GM18502 (cell line): Measurements from ENCODE around the gene CACTIN.
"Not testable (repeated sequence)": the region's sequence is repeated elsewhere in the genome, so short reads cannot be mapped to it uniquely, and the experiment has no call there.

Experiments
- ATAC-seq: cut with Tn5 transposase; IDR thresholded peaks from one replicate; pipeline ENCODE4 v1.9.1; 2021; ENCODE audit warnings: mild to moderate bottlenecking; ENCODE audit not compliant: unreplicated experiment, poor library complexity

Gene CACTIN

DNA sequence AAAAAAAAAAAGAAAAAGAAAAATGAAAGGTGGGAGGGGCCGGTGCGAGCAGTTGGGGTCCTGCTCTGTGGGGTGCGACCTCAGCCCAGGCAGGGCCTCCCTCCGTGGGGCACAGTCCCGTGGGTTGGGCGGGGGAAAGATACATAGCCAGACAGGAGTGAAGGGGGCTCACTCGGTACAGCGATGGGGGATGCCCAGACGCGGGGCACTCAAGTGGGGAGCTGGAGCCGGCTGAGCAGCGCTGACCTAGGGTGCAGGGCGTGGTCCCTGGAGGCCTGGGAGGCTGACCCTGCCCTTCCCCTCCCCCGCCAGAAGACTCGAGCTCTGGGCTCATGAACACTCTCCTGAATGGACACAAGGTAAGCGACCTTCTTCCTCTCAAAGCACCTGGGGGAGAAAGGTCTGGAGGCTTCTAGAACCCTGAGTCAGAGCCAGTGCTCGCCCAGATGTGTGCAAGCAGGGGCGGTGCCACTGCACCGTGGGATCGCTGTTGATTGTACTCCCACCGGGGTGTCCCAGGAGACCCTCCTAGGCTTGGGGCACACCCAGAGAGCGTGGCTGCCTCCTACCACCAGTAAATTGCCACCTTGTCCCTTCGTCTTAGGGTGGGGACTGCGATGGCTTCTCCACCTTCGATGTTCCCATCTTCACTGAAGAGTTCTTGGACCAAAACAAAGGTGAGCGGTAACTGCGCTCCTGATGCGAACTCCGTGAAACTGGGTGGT lies 50.5 kb downstream of the CACTIN start:
- ATAC-seq: no peak

- no peak for ATAC-seq
Measured at GRCh38 chr19:3575260-3575741, 51.3 kb downstream of the CACTIN start.

DNA sequence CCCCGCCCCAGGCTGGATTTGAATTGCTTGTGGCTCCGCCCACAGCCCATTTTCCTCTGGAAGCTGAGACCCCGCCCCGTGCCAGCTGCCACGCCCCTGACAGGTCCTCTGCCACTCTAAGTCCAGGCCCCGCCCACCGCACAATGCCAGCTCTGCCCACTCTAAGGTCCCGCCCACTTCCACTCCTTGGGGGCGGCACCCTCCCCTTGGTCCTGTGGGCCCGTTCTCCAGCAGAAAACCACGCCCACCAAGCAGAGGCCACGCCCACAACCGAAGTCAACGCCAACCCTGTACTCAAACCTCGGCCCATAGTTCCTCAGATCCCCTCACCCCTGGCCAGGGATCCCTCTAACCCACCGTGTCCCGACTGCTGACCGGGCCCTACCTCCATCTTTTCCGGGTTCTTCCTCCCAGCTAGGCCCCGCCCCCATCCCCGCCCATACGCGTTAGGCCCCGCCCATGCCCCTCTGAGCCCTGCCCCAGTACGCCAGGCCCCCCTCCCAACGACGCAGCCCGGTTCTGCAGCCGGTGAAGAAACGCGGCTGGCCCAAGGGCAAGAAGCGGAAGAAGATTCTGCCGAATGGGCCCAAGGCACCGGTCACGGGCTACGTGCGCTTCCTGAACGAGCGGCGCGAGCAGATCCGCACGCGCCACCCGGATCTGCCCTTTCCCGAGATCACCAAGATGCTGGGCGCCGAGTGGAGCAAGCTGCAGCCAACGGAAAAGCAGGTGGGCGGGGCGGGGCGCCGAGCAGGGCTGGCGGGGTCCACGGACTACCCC lies 52.5 kb downstream of the CACTIN start:
- ATAC-seq: no peak

- ATAC-seq: peak; percentile 3
Measured at GRCh38 chr19:3573162-3573857, 53.3 kb downstream of the CACTIN start.

DNA sequence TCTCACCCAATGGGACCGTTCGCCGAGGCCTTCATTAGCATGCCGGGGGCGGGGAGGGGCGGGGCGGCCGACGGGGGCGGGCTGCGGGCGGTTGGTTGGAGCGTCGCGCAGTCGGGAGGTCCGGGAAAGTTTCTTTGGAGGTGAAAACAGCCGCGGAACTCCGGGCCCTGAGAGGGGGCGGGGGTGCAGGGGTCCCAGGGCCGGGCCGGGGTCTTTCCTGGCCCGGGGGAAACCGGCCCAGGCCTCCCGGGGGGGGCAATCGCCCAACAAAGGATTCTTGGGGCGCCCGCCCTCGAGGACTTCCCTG lies 53.8 kb downstream of the CACTIN start, which contains the start of gene HMG20B:
HMG20B (plus strand) TSS at position 90 of the 307 bp plus-strand sequence. CDS start 366 bp downstream, outside the sequence.
- ATAC-seq: no peak

DNA sequence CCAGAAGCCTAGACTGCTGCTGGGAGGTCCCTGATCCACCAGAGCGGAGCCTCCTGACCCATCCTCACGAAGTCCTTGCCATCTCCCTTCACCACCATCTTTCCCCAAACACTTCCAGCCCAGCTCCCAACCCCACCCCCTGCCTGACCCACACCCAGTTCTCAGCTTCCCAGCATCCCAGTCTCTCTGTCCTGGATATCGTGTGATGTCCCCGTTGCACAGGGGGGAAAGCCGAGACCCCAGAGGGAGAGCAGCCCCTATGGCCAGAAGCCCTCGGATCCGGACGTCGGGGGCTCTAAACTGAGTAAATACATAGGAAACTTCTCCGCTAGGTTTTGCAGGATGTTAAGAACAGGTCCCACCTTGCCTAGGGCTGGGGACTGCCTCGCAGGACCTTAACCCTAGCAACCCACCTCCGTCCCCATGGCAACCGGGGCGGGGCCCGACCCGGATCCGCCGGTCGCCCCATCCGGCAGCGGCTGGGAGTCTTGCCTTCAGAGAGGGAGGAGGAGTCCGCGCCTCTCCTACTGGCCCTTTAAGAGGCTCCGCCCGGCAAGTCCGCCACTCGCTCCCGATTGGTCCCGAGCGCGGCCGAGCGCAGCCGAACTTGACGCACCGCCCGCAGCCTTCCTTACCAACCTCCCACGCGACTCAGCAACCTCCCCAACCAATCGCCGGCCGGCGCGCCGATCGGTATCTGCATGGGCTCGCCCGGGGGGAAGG lies 54.3 kb downstream of the CACTIN start:
- peak; percentile 86 for ATAC-seq

GRCh38 chr19:3570606-3571011 lies 56.0 kb downstream of the CACTIN start:
- no peak for ATAC-seq

DNA sequence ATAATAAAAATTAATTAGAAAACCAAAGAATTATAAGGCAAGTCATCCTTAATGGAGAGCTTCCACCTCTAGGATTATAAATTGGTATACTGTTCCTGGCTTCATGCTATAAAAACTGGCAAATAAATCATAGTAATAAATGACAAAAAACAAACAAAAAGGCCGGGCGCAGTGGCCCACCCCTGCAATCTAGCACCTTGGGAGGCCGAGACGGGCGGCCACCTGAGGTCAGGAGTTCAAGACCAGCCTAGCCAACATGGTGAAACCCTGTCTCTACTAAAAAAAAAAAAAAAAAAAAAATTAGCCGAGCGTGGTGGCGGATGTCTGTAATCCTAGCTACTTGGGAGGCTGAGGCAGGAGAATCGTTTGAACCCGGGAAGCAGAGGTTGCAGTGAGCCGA lies 56.5 kb downstream of the CACTIN start:
- ATAC-seq: not testable (repeated sequence)

DNA sequence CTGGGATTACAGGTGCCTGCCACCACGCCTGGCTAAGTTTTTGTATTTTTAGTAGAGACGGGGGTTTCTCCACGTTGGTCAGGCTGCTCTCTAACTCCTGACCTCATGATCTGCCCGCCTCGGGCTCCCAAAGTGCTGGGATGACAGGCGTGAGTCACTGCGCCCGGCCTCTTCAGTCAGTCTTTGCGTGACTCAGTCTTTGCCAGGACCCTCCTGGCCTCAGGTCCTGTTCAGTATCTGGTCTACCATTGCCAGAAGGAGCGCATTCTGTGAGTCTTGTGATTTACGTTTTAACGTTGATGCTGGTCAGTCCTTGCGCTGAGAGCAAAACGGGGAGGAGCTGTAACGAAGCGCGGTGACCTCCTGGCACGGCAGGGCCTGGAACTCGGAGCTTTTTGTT lies 61.5 kb downstream of the CACTIN start:
- ATAC-seq: no peak

GRCh38 chr19:3563709-3564524 lies 62.7 kb downstream of the CACTIN start:
- ATAC-seq: no peak
